Trophoblast cell (in vitro differentiated cells and primary cell): Measurements from ENCODE around the gene ZNF566.

ENCODE experiments used
- DNase-seq, 2 donors: peaks; one replicate each; pipeline ENCODE4 v3.0.0-alpha.2; 2016
- H2AFZ ChIP-seq: 2 replicates; pipeline ENCODE4 v1.6.1; 2013; ENCODE audit warnings: low read length, moderate library complexity, mild to moderate bottlenecking; ENCODE audit not compliant: insufficient read depth, poor library complexity
- H2AK5ac ChIP-seq: 2 replicates; pipeline ENCODE4 v1.6.1; 2013; ENCODE audit warnings: mild to moderate bottlenecking, low read length
- H2BK120ac ChIP-seq: 2 replicates; pipeline ENCODE4 v1.6.1; 2013; ENCODE audit warnings: low read length, mild to moderate bottlenecking, moderate library complexity; ENCODE audit not compliant: insufficient read depth, poor library complexity
- H2BK12ac ChIP-seq: 2 replicates; pipeline ENCODE4 v1.6.1; 2013; ENCODE audit warnings: mild to moderate bottlenecking, low read length, moderate library complexity
- H2BK5ac ChIP-seq: 2 replicates; pipeline ENCODE4 v1.6.1; 2013; ENCODE audit warnings: low read length, low read depth, moderate library complexity, mild to moderate bottlenecking; ENCODE audit not compliant: poor library complexity
- H3K14ac ChIP-seq: 2 replicates; pipeline ENCODE4 v1.6.1; 2013; ENCODE audit warnings: mild to moderate bottlenecking, low read length
- H3K18ac ChIP-seq: 2 replicates; pipeline ENCODE4 v1.6.1; 2013; ENCODE audit warnings: mild to moderate bottlenecking, low read length
- H3K23ac ChIP-seq: 2 replicates; pipeline ENCODE4 v1.6.1; 2013; ENCODE audit warnings: low read length
- H3K27ac ChIP-seq: 2 replicates; pipeline ENCODE4 v1.5.1; 2013; ENCODE audit warnings: low read depth, mild to moderate bottlenecking, inconsistent platforms, low read length, moderate library complexity
- H3K27me3 ChIP-seq: 2 replicates; pipeline ENCODE4 v1.6.1; 2013; ENCODE audit warnings: inconsistent platforms, mild to moderate bottlenecking, low read length, moderate library complexity; ENCODE audit not compliant: insufficient read depth
- H3K36me3 ChIP-seq, 2 experiments: 1 replicate in 1 of 2; 2 replicates in 1 of 2; pipeline ENCODE4 v1.6.1; 2013; ENCODE audit warnings: low read length in 2 of 2, mild to moderate bottlenecking in 2 of 2, moderate library complexity in 1 of 2; ENCODE audit not compliant: insufficient read depth in 2 of 2, control insufficient read depth in 1 of 2
- H3K4ac ChIP-seq: 2 replicates; pipeline ENCODE4 v1.6.1; 2013; ENCODE audit warnings: low read depth, mild to moderate bottlenecking, low read length, moderate library complexity
- H3K4me1 ChIP-seq, 2 experiments: 1 replicate in 1 of 2; 2 replicates in 1 of 2; pipeline ENCODE4 v1.6.1; 2013; ENCODE audit warnings: low read length in 2 of 2, mild to moderate bottlenecking in 2 of 2, moderate library complexity in 1 of 2; ENCODE audit not compliant: insufficient read depth in 2 of 2, control insufficient read depth in 1 of 2
- H3K4me2 ChIP-seq: 2 replicates; pipeline ENCODE4 v1.6.1; 2013; ENCODE audit warnings: inconsistent platforms, mild to moderate bottlenecking, low read length, moderate library complexity
- H3K4me3 ChIP-seq: 2 replicates; pipeline ENCODE4 v1.5.1; 2013; ENCODE audit warnings: mild to moderate bottlenecking, low read depth, low read length, inconsistent platforms
- H3K79me1 ChIP-seq: one replicate; pipeline ENCODE4 v1.6.1; 2013; ENCODE audit warnings: low read length
- H3K79me2 ChIP-seq: 2 replicates; pipeline ENCODE4 v1.6.1; 2013; ENCODE audit warnings: low read length, mild to moderate bottlenecking; ENCODE audit not compliant: control insufficient read depth, insufficient read depth, poor library complexity
- H3K9ac ChIP-seq: 2 replicates; pipeline ENCODE4 v1.6.1; 2013; ENCODE audit warnings: mild to moderate bottlenecking, low read length
- H3K9me3 ChIP-seq: 2 replicates; pipeline ENCODE4 v1.6.1; 2013; ENCODE audit warnings: low read depth, mild to moderate bottlenecking, control low read depth, inconsistent platforms, low read length; ENCODE audit not compliant: insufficient read depth
- H4K12ac ChIP-seq: 2 replicates; pipeline ENCODE4 v1.6.1; 2013; ENCODE audit warnings: low read depth, mild to moderate bottlenecking, low read length, moderate library complexity
- H4K8ac ChIP-seq: 2 replicates; pipeline ENCODE4 v1.6.1; 2013; ENCODE audit warnings: low read depth, mild to moderate bottlenecking, low read length, moderate library complexity
- H4K91ac ChIP-seq: one replicate; pipeline ENCODE4 v1.6.1; 2013; ENCODE audit warnings: low read depth, mild to moderate bottlenecking, low read length, moderate library complexity
- WGBS: extraction: QIAGEN DNeasy Blood & Tissue Kit; methylation state at CpG from one replicate; pipeline ENCODE4 v1.1.7; 2013; ENCODE audit warnings: missing lambda C conversion rate; ENCODE audit not compliant: insufficient read length, insufficient coverage; ENCODE audit errors: extremely low coverage; 5-methylcytosine and 5-hydroxymethylcytosine counted together

ZNF566 gene

GRCh38 chr19:36483653-36484052 lies 5.7 kb downstream of the ZNF566 start:
- Histone ChIP-seq H2BK5ac (no peak overlapping the region), H3K36me3 (peaks cover 0 to 2% of the 10 kb centered on the region in 2 experiments), H3K4ac (no peak overlapping the region), H4K8ac (no peak overlapping the region), H2AFZ (no peak overlapping the region), H3K4me3 (no peak overlapping the region), H3K23ac (no peak overlapping the region), H3K9me3 (no peaks in the 10 kb centered on the region), H3K9ac (no peak overlapping the region), H3K4me1 (no peaks in the 10 kb centered on the region), H4K12ac (no peak overlapping the region), H3K27me3 (no peaks in the 10 kb centered on the region), H3K4me2 (no peak overlapping the region), H4K91ac (no peak overlapping the region), H3K79me2 (no peaks in the 10 kb centered on the region), H2AK5ac (no peak overlapping the region), H3K18ac (no peak overlapping the region), H3K14ac (no peak overlapping the region), H3K27ac (no peak overlapping the region), H3K79me1 (no peaks in the 10 kb centered on the region), H2BK12ac (no peak overlapping the region), H2BK120ac (no peak overlapping the region)
- WGBS = no CpG with 5 or more reads among the region's 6 CpGs
- no peak for DNase-seq

- no peaks in the 10 kb centered on the region for H3K79me2 ChIP-seq
- H2AFZ ChIP-seq = no peak overlapping the region
- DNase-seq = no peak
- no peaks in the 10 kb centered on the region for H3K27me3 ChIP-seq
- no peak overlapping the region for H3K14ac ChIP-seq
- no peaks in the 10 kb centered on the region for H3K79me1 ChIP-seq
- no peak overlapping the region for H2BK120ac ChIP-seq
- H3K36me3 ChIP-seq = peaks cover 0 to 2% of the 10 kb centered on the region in 2 experiments
- no peak overlapping the region for H3K4me3 ChIP-seq
- H4K8ac ChIP-seq = no peak overlapping the region
- no peak overlapping the region for H3K4ac ChIP-seq
- H3K9ac ChIP-seq = no peak overlapping the region
- H3K9me3 ChIP-seq = no peaks in the 10 kb centered on the region
- no peak overlapping the region for H2AK5ac ChIP-seq
- H2BK5ac ChIP-seq = no peak overlapping the region
- no peaks in the 10 kb centered on the region for H3K4me1 ChIP-seq
- no peak overlapping the region for H3K27ac ChIP-seq
- H3K23ac ChIP-seq = no peak overlapping the region
- no CpG with 5 or more reads among the region's 2 CpGs for WGBS
- H3K4me2 ChIP-seq = no peak overlapping the region
- no peak overlapping the region for H4K91ac ChIP-seq
- no peak overlapping the region for H4K12ac ChIP-seq
- H3K18ac ChIP-seq = no peak overlapping the region
- H2BK12ac ChIP-seq = no peak overlapping the region
Measured at GRCh38 chr19:36482876-36483275, 6.5 kb downstream of the ZNF566 start.

GRCh38 chr19:36460046-36460445 lies 29.3 kb downstream of the ZNF566 start:
- Histone ChIP-seq H3K4me3 (no peak overlapping the region), H2AK5ac (no peak overlapping the region), H2AFZ (no peak overlapping the region), H4K12ac (no peak overlapping the region), H3K9me3 (no peaks in the 10 kb centered on the region), H3K79me1 (no peaks in the 10 kb centered on the region), H3K27ac (no peak overlapping the region), H4K91ac (no peak overlapping the region), H3K4ac (no peak overlapping the region), H3K9ac (no peak overlapping the region), H3K79me2 (no peaks in the 10 kb centered on the region), H3K23ac (no peak overlapping the region), H2BK120ac (no peak overlapping the region), H3K14ac (no peak overlapping the region), H3K18ac (no peak overlapping the region), H3K4me2 (no peak overlapping the region), H4K8ac (no peak overlapping the region), H3K4me1 (no peaks in the 10 kb centered on the region), H3K36me3 (peaks cover 0 to 2% of the 10 kb centered on the region in 2 experiments), H2BK5ac (no peak overlapping the region), H3K27me3 (no peaks in the 10 kb centered on the region), H2BK12ac (no peak overlapping the region)
- no CpG with 5 or more reads among the region's 1 CpG for WGBS
- DNase-seq = peak in 1 of 2 donors; percentile 54

GRCh38 chr19:36456831-36457230 lies 32.5 kb downstream of the ZNF566 start:
- no peak overlapping the region for H3K4me3 ChIP-seq
- no peaks in the 10 kb centered on the region for H3K79me1 ChIP-seq
- H3K4me1 ChIP-seq = no peaks in the 10 kb centered on the region
- H3K27me3 ChIP-seq = no peaks in the 10 kb centered on the region
- no peak overlapping the region for H3K18ac ChIP-seq
- no peak overlapping the region for H2BK5ac ChIP-seq
- no peak overlapping the region for H4K12ac ChIP-seq
- no peaks in the 10 kb centered on the region for H3K9me3 ChIP-seq
- H2BK12ac ChIP-seq = no peak overlapping the region
- H3K23ac ChIP-seq = no peak overlapping the region
- H4K91ac ChIP-seq = no peak overlapping the region
- peaks cover 2% of the 10 kb centered on the region in 2 experiments for H3K36me3 ChIP-seq
- no peak overlapping the region for H2BK120ac ChIP-seq
- no CpG with 5 or more reads among the region's 2 CpGs for WGBS
- no peak overlapping the region for H3K9ac ChIP-seq
- no peak overlapping the region for H2AK5ac ChIP-seq
- no peak overlapping the region for H4K8ac ChIP-seq
- no peak overlapping the region for H3K14ac ChIP-seq
- no peaks in the 10 kb centered on the region for H3K79me2 ChIP-seq
- no peak overlapping the region for H3K4me2 ChIP-seq
- no peak overlapping the region for H3K27ac ChIP-seq
- H2AFZ ChIP-seq = no peak overlapping the region
- H3K4ac ChIP-seq = no peak overlapping the region
- DNase-seq = no peak
